Nephron (organoid): ENCODE measurements around the gene HMCN1.

Source experiments
- H3K27ac Mint-ChIP-seq, 3 experiments: 2 replicates each; pipeline ENCODE4 v1.8.0; 2020; ENCODE audit warnings: mixed read lengths in 3 of 3, mild to moderate bottlenecking in 2 of 3, moderate library complexity in 1 of 3
- H3K27me3 Mint-ChIP-seq: 2 replicates; pipeline ENCODE4 v1.8.0; 2021; ENCODE audit warnings: low read depth, mild to moderate bottlenecking, moderate library complexity, mixed read lengths
- H3K36me3 Mint-ChIP-seq: 2 replicates; pipeline ENCODE4 v1.8.0; 2020; ENCODE audit warnings: low read depth, mixed read lengths
- H3K4me1 Mint-ChIP-seq: 2 replicates; pipeline ENCODE4 v1.8.0; 2020; ENCODE audit warnings: mixed read lengths
- H3K4me3 Mint-ChIP-seq, 3 experiments: 2 replicates each; pipeline ENCODE4 v1.8.0; 2020; ENCODE audit warnings: mild to moderate bottlenecking in 3 of 3, mixed read lengths in 3 of 3, moderate library complexity in 2 of 3
- H3K9me3 Mint-ChIP-seq: 2 replicates; pipeline ENCODE4 v1.8.0; 2020; ENCODE audit warnings: mixed read lengths
- CTCF ChIP-seq, 3 experiments: fragments of 200-600 bp; sonication (generic); IDR thresholded peaks; one replicate each; pipeline ENCODE4 v1.5.0; 2021; ENCODE audit warnings: antibody characterized with exemption in 3 of 3; ENCODE audit not compliant: unreplicated experiment in 3 of 3

Gene HMCN1

GRCh38 chr1:185745165-185745564, 11.0 kb downstream of the HMCN1 start:
- Mint-ChIP-seq H3K9me3 (peaks cover 2% of the 10 kb centered on the region), H3K27me3 (no peaks in the 10 kb centered on the region), H3K36me3 (peaks cover 9% of the 10 kb centered on the region), H3K4me3 (no peak overlapping the region), H3K4me1 (no peaks in the 10 kb centered on the region), H3K27ac (no peak overlapping the region)
- no peak for TF ChIP-seq CTCF (IDR thresholded peaks at IDR 0.05; ENCODE audit: unreplicated experiment in 3 of 3)

- H3K4me1 Mint-ChIP-seq: no peaks in the 10 kb centered on the region
- no peak for TF ChIP-seq CTCF (IDR thresholded peaks at IDR 0.05; ENCODE audit: unreplicated experiment in 3 of 3)
- peak overlapping the region in 1 of 3 experiments; percentile 38 for H3K27ac Mint-ChIP-seq
- H3K9me3 Mint-ChIP-seq: no peaks in the 10 kb centered on the region
- H3K27me3 Mint-ChIP-seq: no peaks in the 10 kb centered on the region
- H3K4me3 Mint-ChIP-seq: no peak overlapping the region
- H3K36me3 Mint-ChIP-seq: no peaks in the 10 kb centered on the region
These were observed 24.9 kb downstream of the HMCN1 start for GRCh38 chr1:185759061-185759460.

- H3K4me1 Mint-ChIP-seq: no peaks in the 10 kb centered on the region
- TF ChIP-seq CTCF (IDR thresholded peaks at IDR 0.05; ENCODE audit: unreplicated experiment in 3 of 3): no peak
- H3K27ac Mint-ChIP-seq: no peak overlapping the region
- no peak overlapping the region for H3K4me3 Mint-ChIP-seq
- H3K36me3 Mint-ChIP-seq: no peaks in the 10 kb centered on the region
- no peaks in the 10 kb centered on the region for H3K9me3 Mint-ChIP-seq
- no peaks in the 10 kb centered on the region for H3K27me3 Mint-ChIP-seq
These were observed 27.6 kb downstream of the HMCN1 start for GRCh38 chr1:185761841-185762240.

- peaks cover 4% of the 10 kb centered on the region for H3K27me3 Mint-ChIP-seq
- peaks cover 13% of the 10 kb centered on the region for H3K36me3 Mint-ChIP-seq
- H3K4me1 Mint-ChIP-seq: no peaks in the 10 kb centered on the region
- H3K4me3 Mint-ChIP-seq: no peak overlapping the region
- no peak overlapping the region for H3K27ac Mint-ChIP-seq
- H3K9me3 Mint-ChIP-seq: peaks cover 5% of the 10 kb centered on the region
- TF ChIP-seq CTCF (IDR thresholded peaks at IDR 0.05; ENCODE audit: unreplicated experiment in 3 of 3): no peak
These were observed 33.4 kb downstream of the HMCN1 start for GRCh38 chr1:185767508-185768120.

GRCh38 chr1:185768371-185768770, 34.2 kb downstream of the HMCN1 start:
- peaks cover 13% of the 10 kb centered on the region for H3K36me3 Mint-ChIP-seq
- no peaks in the 10 kb centered on the region for H3K4me1 Mint-ChIP-seq
- no peak overlapping the region for H3K27ac Mint-ChIP-seq
- no peak overlapping the region for H3K4me3 Mint-ChIP-seq
- H3K9me3 Mint-ChIP-seq: peaks cover 5% of the 10 kb centered on the region
- no peak for TF ChIP-seq CTCF (IDR thresholded peaks at IDR 0.05; ENCODE audit: unreplicated experiment in 3 of 3)
- H3K27me3 Mint-ChIP-seq: peaks cover 4% of the 10 kb centered on the region

- H3K4me3 Mint-ChIP-seq: no peak overlapping the region
- H3K9me3 Mint-ChIP-seq: peaks cover 5% of the 10 kb centered on the region
- no peak overlapping the region for H3K27ac Mint-ChIP-seq
- peaks cover 13% of the 10 kb centered on the region for H3K36me3 Mint-ChIP-seq
- TF ChIP-seq CTCF (IDR thresholded peaks at IDR 0.05; ENCODE audit: unreplicated experiment in 3 of 3): no peak
- peaks cover 2% of the 10 kb centered on the region for H3K4me1 Mint-ChIP-seq
- peaks cover 8% of the 10 kb centered on the region for H3K27me3 Mint-ChIP-seq
These were observed 34.9 kb downstream of the HMCN1 start for GRCh38 chr1:185769136-185769535.
